ENCODE data around the gene PTCH2.
"Not testable (repeated sequence)": the region's sequence is repeated elsewhere in the genome, so short reads cannot be mapped to it uniquely, and the experiment has no call there.

The PTCH2 gene

DNA sequence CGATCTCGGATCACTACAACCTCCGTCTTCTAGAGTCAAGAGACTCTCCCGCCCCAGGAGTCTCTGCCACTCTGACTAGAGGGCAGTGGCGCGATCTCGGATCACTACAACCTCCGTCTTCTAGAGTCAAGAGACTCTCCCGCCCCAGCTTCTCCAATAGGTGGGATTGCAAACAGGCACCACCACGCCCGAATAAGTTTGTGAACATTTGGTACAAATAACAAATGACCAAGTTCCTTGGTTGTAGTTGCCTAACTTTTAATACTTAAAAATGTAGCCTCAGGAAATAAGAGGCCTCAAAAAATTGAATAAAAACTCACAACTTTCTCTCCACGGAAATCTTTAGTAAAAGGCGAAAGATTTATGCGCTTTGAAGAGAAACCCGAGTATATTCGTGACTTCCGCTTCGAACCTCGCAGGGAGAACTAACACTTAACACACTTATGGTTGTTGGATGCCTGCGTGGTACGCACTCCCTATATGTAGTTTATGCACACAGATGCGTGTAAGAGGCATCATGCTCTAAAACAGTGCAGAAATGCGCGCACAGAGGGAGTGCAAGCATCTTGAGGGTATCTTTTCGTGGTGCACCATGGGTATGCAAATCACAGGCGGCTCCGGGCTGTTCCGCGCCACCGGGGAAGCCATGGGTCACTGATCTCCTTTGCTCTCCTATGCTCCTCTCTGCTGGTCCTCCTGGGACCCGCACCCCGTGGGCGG is 23.3 kb downstream of the PTCH2 start:
- DNase-seq, result peak; percentile 91

DNA sequence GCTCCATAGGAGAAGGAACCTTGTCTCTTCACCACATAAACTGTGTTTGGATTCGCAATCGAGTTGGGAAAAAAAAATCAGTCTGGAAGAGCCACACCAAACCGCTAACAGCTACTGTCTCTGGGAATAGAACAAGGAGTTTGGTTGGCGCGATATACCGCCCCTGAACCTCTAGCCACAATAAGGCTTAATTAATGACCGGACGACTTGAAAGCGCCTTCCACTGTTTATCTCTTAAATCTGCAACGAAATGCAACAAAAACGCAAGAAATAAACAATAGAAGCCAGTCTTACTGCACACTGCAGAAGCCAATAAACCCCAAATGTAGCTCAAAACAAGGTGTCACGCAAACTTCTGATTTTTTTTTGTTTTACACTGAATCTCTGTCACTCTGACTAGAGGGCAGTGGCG is 23.9 kb downstream of the PTCH2 start:
- DNase-seq, result no peak

DNA sequence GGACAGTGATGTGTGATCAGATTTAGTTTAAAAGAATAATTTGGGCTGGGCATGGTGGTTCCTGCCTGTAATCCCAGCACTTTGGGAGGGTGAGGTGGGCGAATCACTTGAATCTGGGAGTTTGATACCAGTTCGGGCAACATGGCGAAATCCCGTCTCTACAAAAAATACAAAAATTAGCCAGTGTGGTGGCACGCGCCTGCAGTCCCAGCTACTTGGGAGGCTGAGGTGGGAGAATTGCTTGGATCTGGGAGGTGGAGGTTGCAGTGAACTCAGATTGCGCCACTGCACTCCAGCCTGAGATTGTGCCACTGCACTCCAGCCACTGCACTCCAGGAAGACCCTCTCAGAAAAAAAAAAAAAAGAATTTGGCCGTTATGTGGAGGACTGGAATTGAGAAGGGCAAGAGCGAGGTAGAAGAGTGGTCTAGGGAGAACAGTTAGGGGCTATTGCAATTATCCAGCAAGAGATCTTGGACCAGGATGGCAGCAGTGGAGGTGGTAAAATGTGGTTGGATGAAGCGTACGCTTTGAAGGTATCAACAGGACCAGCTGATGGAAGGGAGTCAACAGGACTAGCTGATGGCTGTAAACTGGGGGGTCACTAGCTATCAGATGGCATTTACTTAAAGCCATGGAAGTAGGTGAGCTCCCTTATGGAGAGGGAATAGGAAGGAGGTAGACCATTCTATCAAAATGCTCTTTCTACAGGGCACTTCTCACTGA is 25.1 kb downstream of the PTCH2 start:
- DNase-seq, result no peak

DNA sequence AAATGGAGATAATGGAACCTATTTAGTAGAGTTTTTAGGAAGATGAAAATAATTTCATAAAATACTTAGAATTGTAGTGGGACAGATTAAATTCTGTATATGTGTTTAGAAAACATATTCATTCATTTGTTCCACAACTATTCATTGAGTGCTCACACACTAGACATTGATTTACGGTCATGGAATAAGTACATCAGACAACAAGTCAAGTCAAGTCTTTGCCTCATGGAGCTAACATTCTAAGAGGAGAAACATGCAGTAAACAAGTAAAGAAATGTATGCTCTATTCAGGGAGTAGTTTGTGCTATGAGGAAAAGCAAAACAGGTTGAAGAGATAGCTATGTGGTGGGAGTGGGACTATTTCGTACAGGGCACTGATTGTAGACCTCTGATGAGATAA is 25.7 kb downstream of the PTCH2 start:
- no peak for DNase-seq

DNA sequence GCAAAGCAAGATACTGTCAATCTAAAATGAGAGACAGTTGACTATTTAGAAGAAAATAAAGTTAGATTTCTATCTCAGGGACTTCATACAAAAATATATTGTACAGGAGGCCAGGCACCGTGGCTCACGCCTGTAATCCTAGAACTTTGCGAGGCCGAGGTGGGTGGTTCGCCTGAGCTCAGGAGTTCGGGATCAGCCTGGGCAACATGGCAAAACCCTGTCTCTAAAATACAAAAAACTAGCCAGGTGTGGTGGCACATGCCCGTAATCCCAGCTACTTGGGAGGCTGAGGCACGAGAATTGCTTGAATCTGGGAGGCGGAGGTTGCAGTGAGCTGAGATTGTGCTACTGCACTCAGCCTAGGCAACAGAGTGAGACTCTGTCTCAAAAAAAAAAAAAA is 27.1 kb downstream of the PTCH2 start:
- not testable (repeated sequence) for DNase-seq

DNA sequence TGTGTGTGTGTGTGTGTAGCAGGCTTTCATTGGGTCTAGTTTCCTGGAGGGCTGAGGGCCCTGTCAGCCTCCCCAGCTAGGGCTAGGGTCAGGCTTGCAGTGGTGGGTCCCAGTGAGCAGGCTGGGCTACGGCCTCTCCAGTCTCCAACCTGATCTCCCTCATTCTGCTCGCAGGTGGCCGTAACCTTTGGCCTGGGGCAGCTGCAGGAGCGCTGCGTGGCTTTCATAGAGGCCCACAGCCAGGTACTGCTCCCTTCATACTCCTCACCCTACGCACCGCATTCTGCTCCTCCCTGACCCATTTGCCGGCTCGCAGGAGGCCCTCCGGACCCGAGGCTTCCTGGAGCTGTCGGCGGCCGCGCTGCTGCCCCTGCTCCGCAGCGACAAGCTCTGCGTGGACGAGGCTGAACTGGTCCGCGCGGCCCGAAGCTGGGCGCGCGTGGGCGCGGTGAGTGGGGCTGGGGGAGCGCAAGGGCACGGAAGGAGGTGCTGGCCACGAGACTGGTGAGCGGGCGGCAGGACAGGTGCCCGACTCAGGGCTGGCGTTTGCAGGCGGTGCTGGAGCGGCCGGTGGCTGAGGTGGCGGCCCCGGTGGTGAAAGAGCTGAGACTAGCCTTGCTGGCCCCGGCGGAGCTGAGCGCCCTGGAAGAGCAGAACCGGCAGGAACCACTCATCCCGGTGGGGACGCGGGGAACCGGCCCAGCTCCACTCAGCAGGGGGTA is 30.1 kb downstream of the PTCH2 start:
- DNase-seq, result no peak

DNA sequence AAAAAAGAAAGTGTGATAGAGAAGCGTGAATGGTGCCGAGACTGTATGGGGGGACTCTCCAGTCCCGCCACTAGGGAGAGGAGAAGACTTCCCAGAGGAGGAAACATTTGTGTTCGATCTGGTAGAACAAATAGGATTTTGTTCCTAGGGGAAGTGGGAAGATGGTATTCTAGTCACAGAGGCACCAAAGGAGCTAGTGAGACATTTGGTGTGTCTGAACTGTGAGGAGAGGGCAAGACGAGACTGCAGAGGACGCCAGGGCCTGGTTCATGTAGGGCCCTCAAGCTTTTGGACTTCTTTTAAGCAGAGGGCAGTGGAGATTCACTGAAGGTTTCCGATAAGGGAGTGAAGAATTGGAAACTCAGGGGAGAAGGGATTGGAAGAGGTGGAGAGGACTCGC is 31.8 kb downstream of the PTCH2 start:
- DNase-seq, result no peak

DNA sequence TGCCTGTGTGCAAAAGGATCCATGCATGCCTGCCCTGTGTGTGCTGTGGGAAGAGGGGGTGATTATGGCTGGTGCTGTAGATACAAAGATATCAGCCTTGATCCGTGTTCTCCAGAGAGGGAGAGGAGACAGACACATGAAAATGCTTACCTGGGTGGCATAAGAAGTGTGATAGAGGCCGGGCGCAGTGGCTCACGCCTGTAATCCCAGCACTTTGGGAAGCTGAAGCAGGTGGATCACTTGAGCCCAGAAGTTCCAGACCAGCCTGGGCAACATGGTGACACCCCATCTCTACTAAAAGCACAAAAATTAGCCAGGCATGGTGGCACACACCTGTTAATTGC is 32.3 kb downstream of the PTCH2 start:
- not testable (repeated sequence) for DNase-seq

DNA sequence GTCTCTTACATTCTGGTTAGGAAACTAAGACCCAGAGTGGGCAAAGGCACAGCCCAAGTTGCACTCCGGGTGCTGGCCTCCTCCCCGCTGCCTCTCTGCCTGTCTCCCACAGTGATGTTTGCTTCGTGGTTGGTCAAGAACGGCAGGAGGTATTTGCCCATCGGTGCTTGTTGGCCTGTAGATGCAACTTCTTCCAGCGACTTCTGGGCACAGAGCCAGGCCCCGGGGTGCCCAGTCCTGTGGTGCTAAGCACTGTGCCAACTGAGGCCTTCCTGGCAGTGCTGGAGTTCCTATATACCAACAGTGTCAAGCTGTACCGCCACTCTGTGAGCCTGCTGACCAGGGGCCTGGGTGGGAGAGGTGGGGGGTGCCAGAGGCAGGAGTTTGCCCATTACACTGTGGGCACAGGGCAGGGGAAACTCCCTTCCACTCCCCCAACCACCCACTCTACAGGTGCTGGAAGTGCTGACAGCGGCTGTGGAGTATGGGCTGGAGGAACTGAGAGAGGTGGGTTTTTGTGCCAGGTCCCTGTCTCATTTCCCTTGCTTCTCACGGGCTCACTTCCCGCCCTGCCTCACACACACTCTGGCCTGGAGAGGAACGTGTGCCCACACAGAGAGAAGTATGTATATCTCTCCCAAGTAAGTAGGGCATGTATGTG is 32.8 kb downstream of the PTCH2 start:
- peak; percentile 55 for DNase-seq

DNA sequence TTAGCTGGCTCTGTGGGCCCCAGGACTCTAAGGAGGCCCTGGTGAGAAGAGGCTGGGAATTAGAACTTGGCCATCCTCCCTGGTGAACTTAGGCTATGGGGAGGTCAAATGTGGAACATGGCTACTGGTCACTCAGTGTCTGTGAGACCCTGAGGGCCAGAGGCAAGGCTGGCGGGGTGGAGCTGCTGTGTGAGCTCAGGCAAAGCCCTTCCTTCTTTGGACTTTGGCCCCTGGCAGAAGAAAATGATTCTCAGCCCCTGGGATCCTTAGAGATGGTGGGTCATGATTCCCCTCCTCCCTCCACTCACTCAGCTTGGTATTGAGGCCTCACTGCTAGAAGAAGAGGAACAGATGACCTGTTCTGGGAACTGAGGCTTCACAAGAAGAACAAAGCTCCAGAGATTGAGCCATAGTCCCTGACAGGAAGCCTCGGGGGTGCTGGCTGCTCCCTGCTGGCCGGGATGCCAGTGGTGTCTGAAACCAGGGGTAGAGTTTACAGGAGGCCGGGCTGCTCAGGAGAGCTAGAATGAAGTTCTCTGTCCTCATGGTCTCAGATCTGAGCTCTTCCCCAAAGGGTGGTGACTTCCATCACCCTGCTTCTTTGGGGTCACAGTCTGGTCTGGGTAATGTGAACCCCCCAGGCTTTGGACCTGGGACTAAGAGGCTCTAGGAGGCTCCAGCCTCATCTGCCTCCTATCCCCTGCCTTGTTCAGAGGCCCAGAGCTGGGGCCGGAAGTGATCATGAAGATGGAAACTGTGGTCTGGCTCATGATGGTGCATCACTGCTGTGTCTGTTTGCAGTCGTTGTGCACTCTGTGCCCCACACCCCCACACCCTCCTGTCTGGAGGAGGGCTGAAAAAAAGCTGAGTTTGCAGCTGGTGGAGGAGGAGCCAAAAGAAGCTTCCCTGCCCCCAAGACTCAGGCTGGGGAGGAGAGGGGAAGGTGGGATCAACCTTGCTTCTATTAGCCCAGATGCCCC is 33.8 kb downstream of the PTCH2 start:
- DNase-seq, result peak; percentile 92

DNA sequence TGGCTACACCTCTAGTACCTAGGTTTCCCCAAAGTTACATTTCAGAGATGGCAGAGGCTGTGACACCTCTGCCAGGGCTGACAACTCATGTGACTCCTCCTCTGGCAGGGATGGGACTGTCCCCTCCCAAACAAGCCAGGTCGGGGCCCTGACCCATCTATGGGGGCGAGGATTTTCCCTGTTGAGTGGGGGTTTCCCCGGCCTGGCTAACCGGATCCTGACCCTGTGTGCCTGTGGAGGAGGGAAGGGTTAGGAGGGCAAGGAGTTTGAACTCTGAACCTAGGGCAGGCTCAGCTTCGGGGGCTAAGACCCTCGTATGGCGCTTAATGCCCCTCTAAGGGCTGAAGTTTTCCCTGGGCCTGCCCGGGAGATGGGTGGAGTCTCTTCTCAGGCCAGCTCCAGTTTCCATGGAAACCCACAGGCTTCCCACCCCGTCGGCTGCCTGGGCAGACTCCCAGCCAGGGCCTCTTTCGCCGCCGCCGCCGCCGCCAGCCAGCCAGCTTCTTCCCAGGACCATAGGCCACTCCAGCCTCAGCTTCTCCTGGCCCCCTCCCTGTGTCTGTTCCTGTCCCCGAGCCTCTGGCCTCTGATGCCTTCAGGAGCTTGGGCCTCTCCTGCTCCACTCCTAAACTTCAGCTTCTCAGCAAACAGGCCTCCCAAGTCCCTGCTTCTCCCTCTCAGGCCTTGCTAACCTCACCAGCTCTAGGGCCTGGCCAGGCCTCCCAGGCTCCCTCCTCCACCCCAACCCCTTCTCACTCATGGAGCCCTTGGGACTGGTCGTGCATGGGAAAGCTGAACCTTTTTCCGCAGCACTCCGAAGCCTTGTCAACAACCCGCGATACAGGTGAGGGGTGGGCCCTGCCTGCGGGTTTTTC is 34.8 kb downstream of the PTCH2 start, which contains the start of gene BTBD19:
TSS of gene BTBD19 (plus strand) at position 461 of the 875 bp plus-strand sequence. CDS start at position 759, 298 bp downstream.
- peak; percentile 30 for DNase-seq

DNA sequence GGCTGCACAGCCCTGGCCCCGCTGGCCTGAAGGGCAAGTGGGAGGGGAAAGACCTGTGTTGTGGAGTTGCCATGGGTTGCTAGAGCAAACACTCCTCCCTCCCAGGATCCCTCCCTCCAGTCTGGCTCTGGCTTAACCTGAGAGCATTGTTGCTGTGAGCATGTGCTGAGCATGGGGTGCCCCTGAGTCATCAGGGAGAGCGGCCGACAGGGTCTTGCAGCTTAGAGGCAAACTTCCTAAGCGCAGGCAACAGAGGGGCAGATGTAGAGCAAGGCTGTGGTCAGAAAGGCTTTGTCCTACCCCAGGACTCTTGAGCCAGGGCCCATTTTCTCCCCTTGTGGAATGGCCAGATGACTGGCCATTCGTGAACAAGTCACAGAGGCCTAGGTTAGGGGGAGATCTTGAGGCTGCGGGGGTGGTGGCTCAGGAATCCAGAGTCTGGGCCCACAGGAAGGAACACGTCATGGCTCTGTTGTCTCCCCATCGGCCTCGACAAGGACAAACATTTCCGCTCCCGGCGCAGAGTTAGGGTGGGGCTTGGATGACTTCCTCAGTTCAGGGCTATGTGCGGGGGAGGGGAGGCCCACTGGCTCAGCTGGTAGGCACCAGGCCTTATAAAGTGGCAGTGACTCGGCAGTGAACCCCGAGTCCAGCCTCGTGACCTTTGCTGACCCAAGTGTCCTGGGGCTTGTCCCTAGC is 35.5 kb downstream of the PTCH2 start:
- DNase-seq, result peak; percentile 97

DNA sequence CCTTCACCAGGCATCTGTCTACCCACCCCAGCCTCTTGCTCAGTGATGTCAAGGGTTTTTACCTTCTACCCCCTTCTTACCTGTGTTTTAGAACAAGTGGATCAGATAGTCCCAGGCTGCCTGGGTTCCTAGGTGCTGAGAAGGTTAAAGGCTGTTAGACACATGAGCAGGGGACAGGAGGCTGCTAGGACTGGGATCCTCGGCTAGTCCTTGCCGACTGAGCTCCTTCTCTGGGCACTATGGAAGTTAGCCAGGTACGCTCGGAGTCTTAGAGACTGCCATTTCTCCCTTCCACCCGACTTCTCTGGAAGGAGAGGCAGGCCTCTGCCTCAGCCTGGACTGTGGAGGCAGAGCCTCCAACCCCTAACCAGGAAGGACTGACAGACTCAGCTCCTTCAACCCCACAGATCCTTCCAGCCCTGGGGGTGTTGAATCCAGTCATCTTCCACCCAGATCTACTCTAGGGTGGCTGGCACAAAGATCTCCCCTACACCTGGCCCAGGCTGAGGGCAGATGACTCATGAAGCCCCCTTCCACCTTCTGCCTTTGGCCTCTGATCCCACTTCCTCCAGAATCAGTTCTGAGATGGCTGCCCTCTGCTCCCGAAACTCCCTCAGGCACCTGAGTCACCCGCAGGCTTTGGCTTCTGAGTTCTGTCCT is 36.2 kb downstream of the PTCH2 start, which contains the start of gene DYNLT4:
TSS of gene DYNLT4 (minus strand) at position 648 of the 660 bp plus-strand sequence. CDS start 683 bp downstream, outside the sequence.
- DNase-seq, result no peak

DNA sequence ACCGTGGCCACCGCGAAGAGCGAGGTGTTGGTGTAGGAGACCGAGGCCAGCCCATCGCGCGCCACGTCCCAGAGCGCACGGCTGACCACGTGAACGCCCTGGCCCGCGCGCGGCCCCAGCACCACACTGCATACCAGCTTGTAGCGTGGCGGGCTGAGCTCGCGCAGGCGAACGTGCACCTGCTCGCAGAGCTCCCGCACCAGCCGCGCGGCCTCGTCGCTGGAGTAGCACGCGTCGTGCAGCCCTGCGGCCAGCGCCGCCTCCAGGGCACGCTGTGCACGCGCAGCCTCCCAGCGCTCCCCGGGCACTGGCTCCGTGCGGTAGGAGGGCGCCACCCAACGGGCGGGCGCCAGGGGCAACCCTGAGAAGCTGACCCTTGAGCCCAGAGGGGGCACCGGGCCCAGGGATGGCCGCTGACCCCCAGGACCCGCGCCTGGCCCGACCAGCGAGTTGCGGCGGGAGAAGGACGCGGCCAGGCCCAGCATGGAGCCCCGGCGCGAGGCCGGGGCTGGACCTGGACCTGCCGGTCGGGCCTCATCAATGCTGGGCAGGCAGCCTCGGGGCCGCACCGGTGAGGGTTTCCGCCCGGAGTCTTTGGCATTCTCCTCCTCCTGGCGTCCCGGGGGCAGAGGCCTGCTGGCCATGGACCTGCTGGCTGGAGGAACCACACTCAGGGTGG is 36.9 kb downstream of the PTCH2 start:
- no peak for DNase-seq

DNA sequence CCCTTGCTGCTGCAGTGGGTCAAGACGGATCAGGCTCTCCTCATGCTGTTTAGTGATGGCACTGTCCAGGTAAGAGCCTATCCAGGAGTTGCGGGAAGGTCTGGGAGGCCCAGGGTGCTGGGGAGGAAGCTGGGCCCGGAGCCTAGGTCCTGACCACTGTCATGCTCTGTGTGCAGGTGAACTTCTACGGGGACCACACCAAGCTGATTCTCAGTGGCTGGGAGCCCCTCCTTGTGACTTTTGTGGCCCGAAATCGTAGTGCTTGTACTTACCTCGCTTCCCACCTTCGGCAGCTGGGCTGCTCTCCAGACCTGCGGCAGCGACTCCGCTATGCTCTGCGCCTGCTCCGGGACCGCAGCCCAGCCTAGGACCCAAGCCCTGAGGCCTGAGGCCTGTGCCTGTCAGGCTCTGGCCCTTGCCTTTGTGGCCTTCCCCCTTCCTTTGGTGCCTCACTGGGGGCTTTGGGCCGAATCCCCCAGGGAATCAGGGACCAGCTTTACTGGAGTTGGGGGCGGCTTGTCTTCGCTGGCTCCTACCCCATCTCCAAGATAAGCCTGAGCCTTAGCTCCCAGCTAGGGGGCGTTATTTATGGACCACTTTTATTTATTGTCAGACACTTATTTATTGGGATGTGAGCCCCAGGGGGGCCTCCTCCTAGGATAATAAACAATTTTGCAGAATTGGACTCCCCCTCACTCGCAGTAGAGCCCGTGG is 37.6 kb downstream of the PTCH2 start:
- DNase-seq, result no peak

DNA sequence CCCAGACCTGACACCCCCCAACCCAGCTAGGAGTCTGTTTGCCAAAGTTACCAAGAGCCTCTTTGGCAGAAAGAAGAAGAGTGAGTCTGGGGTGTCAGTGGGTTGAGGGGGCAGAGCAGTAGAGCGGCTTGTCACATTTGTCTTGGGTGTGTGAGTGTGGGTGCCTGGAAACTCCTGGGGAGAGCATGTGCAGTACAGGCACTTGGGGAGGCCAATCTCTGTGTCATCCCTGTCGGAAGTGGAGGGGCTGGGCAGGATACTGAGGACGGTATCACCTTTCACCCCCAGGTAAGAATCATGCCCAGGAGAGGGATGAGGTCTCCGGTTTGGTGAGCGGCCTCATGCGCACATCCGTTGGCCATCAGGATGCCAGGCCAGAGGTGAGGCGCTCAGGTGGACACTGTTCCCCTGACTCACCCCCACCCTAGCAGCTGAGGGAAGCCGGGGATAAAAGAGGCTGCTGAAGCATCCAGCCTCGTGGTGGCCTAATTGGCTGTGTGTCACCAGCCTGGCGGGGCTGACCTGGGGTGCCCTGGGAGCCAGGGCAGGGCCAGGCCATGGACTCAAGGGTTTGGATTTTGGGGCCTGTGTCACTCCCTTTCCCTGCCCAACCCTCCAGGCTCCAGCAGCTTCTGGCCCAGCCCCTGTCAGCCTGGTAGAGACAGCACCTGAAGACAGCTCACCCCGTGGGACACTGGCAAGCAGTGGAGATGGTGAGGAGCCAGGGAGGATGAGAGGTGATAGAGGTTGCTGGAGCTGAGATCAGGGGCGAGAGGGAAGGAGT is 39.5 kb downstream of the PTCH2 start:
- no peak for DNase-seq

DNA sequence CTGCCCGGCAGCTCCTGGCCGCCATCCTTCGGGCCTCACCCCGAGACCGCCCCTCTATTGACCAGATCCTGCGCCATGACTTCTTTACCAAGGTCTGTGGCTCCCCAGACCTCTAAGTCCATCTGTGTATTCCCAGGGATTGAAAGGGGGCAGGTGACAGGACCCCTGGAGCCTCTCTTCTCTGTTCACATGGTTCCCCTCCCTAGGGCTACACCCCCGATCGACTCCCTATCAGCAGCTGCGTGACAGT is 40.1 kb downstream of the PTCH2 start:
- no peak for DNase-seq

Data from CD4-positive, alpha-beta T cell treated with Interleukin-15 for 1 hour (primary cell).